Activated T-cell treated with anti-CD3 and anti-CD28 coated beads, Interleukin-2, amount 50 U/mL, for 72 hours (primary cell): ENCODE measurements around the gene MZT2A. TPM values are rescaled to one million over a fixed set of nuclear protein-coding genes. Genes with fewer than 3 reads are reported as not detected.
"Not testable (repeated sequence)": the region's sequence is repeated elsewhere in the genome, so short reads cannot be mapped to it uniquely, and the experiment has no call there.

Experiments
- ATAC-seq, 2 donors: fragments of 150-1000 bp; cut with Tn5 transposase; replicated peaks in 1 of 2; 2 replicates each; pipeline ENCODE4 v1.10.0; 2021; ENCODE audit warnings: moderate library complexity in 2 of 2, mild to moderate bottlenecking in 1 of 2
- DNase-seq, 2 donors: peaks; one replicate each; pipeline ENCODE4 v3.0.0; 2021 to 2022; ENCODE audit warnings: mixed read lengths in 1 of 2
- H3K27ac Mint-ChIP-seq: one replicate; pipeline ENCODE4 v1.8.0; 2022; ENCODE audit warnings: mild to moderate bottlenecking, moderate library complexity, mixed read lengths
- H3K27me3 Mint-ChIP-seq: one replicate; pipeline ENCODE4 v1.8.0; 2022; ENCODE audit warnings: low read depth, mixed read lengths
- H3K36me3 Mint-ChIP-seq, 2 donors: one replicate each; pipeline ENCODE4 v1.8.0; 2022; ENCODE audit warnings: mixed read lengths in 2 of 2, mild to moderate bottlenecking in 1 of 2; ENCODE audit not compliant: insufficient read depth in 2 of 2
- H3K4me1 Mint-ChIP-seq: one replicate; pipeline ENCODE4 v1.8.0; 2022; ENCODE audit warnings: low read depth, mixed read lengths
- H3K4me3 Mint-ChIP-seq, 2 donors: one replicate each; pipeline ENCODE4 v1.8.0; 2022; ENCODE audit warnings: mild to moderate bottlenecking in 2 of 2, mixed read lengths in 2 of 2, moderate library complexity in 2 of 2
- H3K9me3 Mint-ChIP-seq, 2 donors: one replicate each; pipeline ENCODE4 v1.8.0; 2022; ENCODE audit warnings: mixed read lengths in 2 of 2
- total RNA-seq, 2 donors: library from RNA; stranded (reverse); gene quantifications; one replicate each; pipeline ENCODE4 v1.2.3, GENCODE V29; 2022

MZT2A gene
- total RNA-seq, 2 donors from 2014 or later, result 158 to 178 TPM

GRCh38 chr2:131478850-131479461 lies 13.2 kb downstream of the MZT2A start:
- not testable (repeated sequence) for ATAC-seq, H3K27ac Mint-ChIP-seq, DNase-seq, H3K4me3 Mint-ChIP-seq, H3K36me3 Mint-ChIP-seq, H3K27me3 Mint-ChIP-seq, H3K4me1 Mint-ChIP-seq, H3K9me3 Mint-ChIP-seq

GRCh38 chr2:131478074-131478849 lies 13.9 kb downstream of the MZT2A start:
- DNase-seq, H3K9me3 Mint-ChIP-seq, H3K36me3 Mint-ChIP-seq, H3K4me3 Mint-ChIP-seq, ATAC-seq, H3K27ac Mint-ChIP-seq, H3K4me1 Mint-ChIP-seq, H3K27me3 Mint-ChIP-seq: not testable (repeated sequence)

- H3K9me3 Mint-ChIP-seq, DNase-seq, H3K4me1 Mint-ChIP-seq, H3K27ac Mint-ChIP-seq, H3K36me3 Mint-ChIP-seq, H3K4me3 Mint-ChIP-seq, H3K27me3 Mint-ChIP-seq, ATAC-seq: not testable (repeated sequence)
Measured at GRCh38 chr2:131477227-131477626, 15.0 kb downstream of the MZT2A start.

GRCh38 chr2:131476363-131476762 lies 15.8 kb downstream of the MZT2A start:
- H3K27ac Mint-ChIP-seq, ATAC-seq, H3K27me3 Mint-ChIP-seq, DNase-seq, H3K9me3 Mint-ChIP-seq, H3K36me3 Mint-ChIP-seq, H3K4me1 Mint-ChIP-seq, H3K4me3 Mint-ChIP-seq: not testable (repeated sequence)

- DNase-seq (no peak), ATAC-seq (no peak)
- Mint-ChIP-seq H3K36me3 (no peaks in the 10 kb centered on the region), H3K9me3 (no peaks in the 10 kb centered on the region), H3K27ac (no peak within 1 kb of the TSS), H3K4me3 (no peak within 1 kb of the TSS), H3K27me3 (no peaks in the 10 kb centered on the region), H3K4me1 (no peaks in the 10 kb centered on the region)
Measured at GRCh38 chr2:131475831-131476230, 16.4 kb downstream of the MZT2A start, which contains the start of gene TUBA3D. Gene TUBA3D (plus strand): TSS chr2:131476119. CDS start chr2:131476200, 81 bp downstream.

- not testable (repeated sequence) for H3K27me3 Mint-ChIP-seq, DNase-seq, H3K27ac Mint-ChIP-seq, H3K36me3 Mint-ChIP-seq, H3K4me1 Mint-ChIP-seq, ATAC-seq, H3K9me3 Mint-ChIP-seq, H3K4me3 Mint-ChIP-seq
Measured at GRCh38 chr2:131473266-131473665, 18.9 kb downstream of the MZT2A start.

- not testable (repeated sequence) for H3K9me3 Mint-ChIP-seq, H3K36me3 Mint-ChIP-seq, H3K4me3 Mint-ChIP-seq, H3K27ac Mint-ChIP-seq, ATAC-seq, DNase-seq, H3K4me1 Mint-ChIP-seq, H3K27me3 Mint-ChIP-seq
Measured at GRCh38 chr2:131471624-131472023, 20.6 kb downstream of the MZT2A start.

GRCh38 chr2:131470944-131471343 lies 21.3 kb downstream of the MZT2A start:
- H3K9me3 Mint-ChIP-seq, H3K4me3 Mint-ChIP-seq, ATAC-seq: not testable (repeated sequence)

GRCh38 chr2:131467722-131468121 lies 24.5 kb downstream of the MZT2A start:
- not testable (repeated sequence) for ATAC-seq, H3K36me3 Mint-ChIP-seq, H3K4me3 Mint-ChIP-seq, H3K27me3 Mint-ChIP-seq, H3K4me1 Mint-ChIP-seq, H3K9me3 Mint-ChIP-seq, H3K27ac Mint-ChIP-seq, DNase-seq

More at GRCh38 chr2:131470944-131471343, 21.3 kb downstream of the MZT2A start:
- not testable (repeated sequence) for H3K36me3 Mint-ChIP-seq, H3K27ac Mint-ChIP-seq, H3K27me3 Mint-ChIP-seq, DNase-seq, H3K4me1 Mint-ChIP-seq

- not testable (repeated sequence) for H3K9me3 Mint-ChIP-seq, ATAC-seq, H3K4me3 Mint-ChIP-seq, H3K27ac Mint-ChIP-seq, H3K36me3 Mint-ChIP-seq, DNase-seq
- peaks cover 35% of the 10 kb centered on the region for H3K27me3 Mint-ChIP-seq
- peaks cover 14% of the 10 kb centered on the region for H3K4me1 Mint-ChIP-seq
Measured at GRCh38 chr2:131454914-131455313, 37.3 kb downstream of the MZT2A start.

GRCh38 chr2:131451265-131451949 lies 40.8 kb downstream of the MZT2A start:
- Mint-ChIP-seq H3K27me3 (peaks cover 24% of the 10 kb centered on the region), H3K4me1 (peaks cover 14% of the 10 kb centered on the region)
- peak; percentile 69 to 90 for ATAC-seq
- DNase-seq, result peak in 1 of 2 donors; percentile 16
- not testable (repeated sequence) for H3K9me3 Mint-ChIP-seq, H3K4me3 Mint-ChIP-seq, H3K27ac Mint-ChIP-seq, H3K36me3 Mint-ChIP-seq

GRCh38 chr2:131447981-131448380 lies 44.2 kb downstream of the MZT2A start:
- Mint-ChIP-seq H3K4me1 (peaks cover 14% of the 10 kb centered on the region), H3K27me3 (peaks cover 15% of the 10 kb centered on the region)
- not testable (repeated sequence) for H3K9me3 Mint-ChIP-seq, H3K36me3 Mint-ChIP-seq, ATAC-seq, DNase-seq, H3K27ac Mint-ChIP-seq, H3K4me3 Mint-ChIP-seq

- H3K4me1 Mint-ChIP-seq, result peaks cover 7% of the 10 kb centered on the region
- no peaks in the 10 kb centered on the region for H3K36me3 Mint-ChIP-seq
- ATAC-seq, result no peak
- no peak for DNase-seq
- peaks cover 8% of the 10 kb centered on the region for H3K27me3 Mint-ChIP-seq
- H3K4me3 Mint-ChIP-seq, result no peak overlapping the region
- H3K9me3 Mint-ChIP-seq, result no peaks in the 10 kb centered on the region
- no peak overlapping the region for H3K27ac Mint-ChIP-seq
Measured at GRCh38 chr2:131445896-131446295, 46.3 kb downstream of the MZT2A start.
